Raji (cell line): ENCODE data around the gene AGBL4.

ENCODE experiments used
- POLR2A ChIP-seq: IDR thresholded peaks from 2 replicates; pipeline ENCODE4 v1.6.1; 2011; ENCODE audit warnings: low read depth, low read length, control low read depth; ENCODE audit not compliant: insufficient read depth

AGBL4 gene

GRCh38 chr1:48558366-48558765, 1465.4 kb downstream of the AGBL4 start:
- no peak for TF ChIP-seq POLR2A

GRCh38 chr1:48556186-48556850, 1467.4 kb downstream of the AGBL4 start:
- no peak for TF ChIP-seq POLR2A

GRCh38 chr1:48555271-48555670, 1468.5 kb downstream of the AGBL4 start:
- no peak for TF ChIP-seq POLR2A

GRCh38 chr1:48552903-48553606, 1470.7 kb downstream of the AGBL4 start:
- TF ChIP-seq POLR2A: no peak

GRCh38 chr1:48552420-48552819, 1471.3 kb downstream of the AGBL4 start:
- TF ChIP-seq POLR2A: no peak

- no peak for TF ChIP-seq POLR2A
Observed at GRCh38 chr1:48548985-48549384, 1474.8 kb downstream of the AGBL4 start.

- TF ChIP-seq POLR2A: no peak
Observed at GRCh38 chr1:48547561-48548220, 1476.1 kb downstream of the AGBL4 start.

- TF ChIP-seq POLR2A: no peak
Observed at GRCh38 chr1:48543854-48544253, 1479.9 kb downstream of the AGBL4 start.

- no peak for TF ChIP-seq POLR2A
Observed at GRCh38 chr1:48540587-48540986, 1483.2 kb downstream of the AGBL4 start.

GRCh38 chr1:48536477-48536876, 1487.3 kb downstream of the AGBL4 start:
- TF ChIP-seq POLR2A: no peak

- no peak for TF ChIP-seq POLR2A
Observed at GRCh38 chr1:48532976-48533375, 1490.8 kb downstream of the AGBL4 start.

GRCh38 chr1:48530727-48531351, 1492.9 kb downstream of the AGBL4 start:
- no peak for TF ChIP-seq POLR2A

GRCh38 chr1:48527051-48527450, 1496.7 kb downstream of the AGBL4 start:
- TF ChIP-seq POLR2A: no peak

GRCh38 chr1:48526008-48526710, 1497.6 kb downstream of the AGBL4 start:
- TF ChIP-seq POLR2A: no peak

- no peak for TF ChIP-seq POLR2A
Observed at GRCh38 chr1:48524892-48525467, 1498.8 kb downstream of the AGBL4 start.
